GM21515 (cell line): Measurements from ENCODE around the gene FBXL19.

ENCODE experiments used
- ATAC-seq: cut with Tn5 transposase; IDR thresholded peaks from one replicate; pipeline ENCODE4 v1.9.1; 2021; ENCODE audit not compliant: unreplicated experiment

Gene FBXL19

GRCh38 chr16:30942426-30942806, 19.0 kb downstream of the FBXL19 start:
- ATAC-seq = no peak

GRCh38 chr16:30944352-30944751, 21.0 kb downstream of the FBXL19 start:
- no peak for ATAC-seq

DNA sequence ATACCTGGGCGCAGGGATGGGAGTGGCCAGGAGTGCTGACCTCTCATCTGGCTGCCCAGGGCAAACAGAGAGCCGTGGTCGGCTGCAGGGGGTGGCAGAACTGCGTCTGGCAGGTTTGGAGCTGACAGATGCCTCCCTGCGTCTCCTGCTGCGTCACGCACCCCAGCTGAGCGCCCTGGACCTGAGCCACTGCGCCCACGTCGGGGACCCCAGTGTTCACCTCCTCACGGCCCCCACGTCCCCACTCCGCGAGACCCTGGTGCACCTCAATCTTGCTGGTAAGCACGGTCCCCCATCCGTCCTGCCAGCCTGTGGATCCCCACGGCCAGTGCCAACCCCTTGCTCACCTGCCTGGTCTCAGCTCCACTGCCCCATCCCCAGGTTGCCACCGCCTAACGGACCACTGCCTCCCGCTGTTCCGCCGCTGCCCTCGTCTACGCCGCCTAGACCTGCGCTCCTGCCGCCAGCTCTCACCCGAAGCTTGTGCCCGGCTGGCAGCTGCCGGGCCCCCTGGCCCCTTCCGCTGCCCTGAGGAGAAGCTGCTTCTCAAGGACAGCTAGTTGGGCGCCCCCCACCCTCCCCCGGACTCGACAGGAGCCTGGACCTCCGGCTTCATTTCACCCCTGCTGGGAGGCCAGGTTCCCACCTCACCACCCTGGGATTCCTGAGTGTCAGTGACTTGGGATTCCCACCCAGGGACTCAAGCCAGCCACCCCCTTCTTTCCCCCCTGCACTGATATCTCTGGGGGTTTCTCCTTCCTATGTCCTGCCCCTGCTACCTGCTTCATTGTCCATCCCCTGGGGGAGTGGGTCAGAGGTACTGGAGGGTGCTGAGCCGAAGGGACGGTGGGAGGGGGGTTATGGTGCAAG, 23.5 kb downstream of the FBXL19 start:
- ATAC-seq = no peak

DNA sequence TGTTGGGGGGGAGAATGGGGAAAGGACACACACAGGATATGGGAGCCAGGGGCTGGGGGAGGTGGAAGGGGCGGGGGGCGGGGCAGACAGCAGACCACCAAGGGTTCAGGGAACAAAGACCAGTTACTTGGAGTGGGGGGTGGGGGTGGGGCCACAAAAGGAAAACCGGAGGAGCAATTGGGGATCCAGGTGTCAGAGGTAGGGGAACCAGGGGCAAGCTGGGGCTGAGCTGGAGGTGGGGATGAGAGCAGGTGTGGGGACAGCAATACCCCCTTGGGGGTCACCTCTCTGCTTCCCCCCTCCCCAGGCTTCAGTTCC, 24.1 kb downstream of the FBXL19 start:
- no peak for ATAC-seq

- ATAC-seq = no peak
Measured at GRCh38 chr16:30947859-30948666, 24.7 kb downstream of the FBXL19 start.

DNA sequence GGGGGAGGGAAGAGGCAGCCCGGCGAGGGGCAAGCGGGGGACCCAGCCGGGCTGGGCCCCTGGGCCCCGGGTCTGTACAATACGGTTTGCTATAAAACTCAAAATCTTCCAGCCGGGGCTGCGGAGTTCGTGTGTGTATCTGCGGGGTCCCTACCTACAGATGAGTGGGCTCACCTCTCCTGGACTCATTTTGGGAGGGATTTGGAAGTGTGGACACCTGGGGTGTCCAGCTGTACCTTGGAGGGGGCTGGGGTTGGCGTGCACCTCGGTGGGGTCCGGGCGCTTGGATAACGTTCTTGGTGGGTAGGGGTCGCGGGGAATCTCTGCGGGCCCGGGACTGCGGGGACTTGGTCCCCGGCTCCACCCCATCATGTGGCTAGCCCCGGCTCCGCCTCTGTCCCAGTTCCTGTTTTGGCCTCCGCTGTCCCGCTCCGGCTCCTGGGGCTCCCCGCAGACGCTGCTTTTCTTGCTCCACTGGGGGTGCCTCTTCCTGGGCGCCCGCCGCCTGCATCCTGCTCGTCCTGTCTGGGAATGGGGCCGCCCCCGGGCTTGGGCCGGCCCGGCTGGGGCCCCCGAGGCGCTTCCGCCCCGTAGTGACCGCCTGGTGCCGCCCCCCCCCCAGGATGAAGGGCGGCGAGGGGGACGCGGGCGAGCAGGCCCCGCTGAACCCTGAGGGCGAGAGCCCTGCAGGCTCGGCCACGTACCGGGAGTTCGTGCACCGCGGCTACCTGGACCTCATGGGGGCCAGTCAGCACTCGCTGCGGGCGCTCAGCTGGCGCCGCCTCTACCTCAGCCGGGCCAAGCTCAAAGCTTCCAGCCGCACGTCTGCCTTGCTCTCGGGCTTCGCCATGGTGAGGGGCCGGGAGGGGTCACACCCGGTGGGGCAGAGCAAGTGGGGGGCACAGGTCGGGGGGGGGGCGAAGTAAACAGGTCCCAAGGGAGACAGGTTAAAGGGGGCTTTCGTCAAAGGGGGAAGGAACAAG, 25.6 kb downstream of the FBXL19 start, which contains the start of gene ORAI3:
Gene ORAI3 (plus strand): TSS at position 402 of the 983 bp plus-strand sequence. CDS start 222 bp downstream, at position 624.
- peak; percentile 45 for ATAC-seq

GRCh38 chr16:30949650-30950515, 26.5 kb downstream of the FBXL19 start:
- ATAC-seq = peak; percentile 41

DNA sequence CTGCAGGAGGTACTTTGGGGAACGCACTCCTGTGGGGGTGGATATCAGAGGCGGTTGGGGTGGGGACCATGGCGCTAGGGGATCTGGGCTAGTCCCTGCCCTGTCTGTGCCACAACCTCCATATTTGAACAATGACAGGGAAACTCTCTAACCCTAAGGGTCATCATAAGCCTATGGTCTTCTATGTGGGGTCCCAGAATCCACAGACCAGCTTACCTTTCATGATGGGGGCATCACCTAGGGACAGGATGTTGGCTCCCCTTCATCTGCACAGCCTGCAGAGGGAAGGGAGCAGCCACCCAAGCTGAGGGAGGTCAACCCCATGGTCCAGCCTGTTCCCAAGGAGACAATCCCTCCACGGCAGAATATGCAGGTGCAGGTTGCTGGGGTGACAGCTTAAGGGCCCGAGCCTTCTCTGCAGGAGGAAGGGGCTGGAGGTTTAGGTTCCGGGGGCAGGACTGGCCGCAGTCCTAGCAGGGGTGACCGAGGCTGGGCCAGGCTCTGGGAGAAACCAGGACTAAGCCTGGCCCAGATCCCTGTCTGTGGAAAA, 27.2 kb downstream of the FBXL19 start:
- no peak for ATAC-seq

GRCh38 chr16:30951193-30951592, 27.8 kb downstream of the FBXL19 start:
- no peak for ATAC-seq

DNA sequence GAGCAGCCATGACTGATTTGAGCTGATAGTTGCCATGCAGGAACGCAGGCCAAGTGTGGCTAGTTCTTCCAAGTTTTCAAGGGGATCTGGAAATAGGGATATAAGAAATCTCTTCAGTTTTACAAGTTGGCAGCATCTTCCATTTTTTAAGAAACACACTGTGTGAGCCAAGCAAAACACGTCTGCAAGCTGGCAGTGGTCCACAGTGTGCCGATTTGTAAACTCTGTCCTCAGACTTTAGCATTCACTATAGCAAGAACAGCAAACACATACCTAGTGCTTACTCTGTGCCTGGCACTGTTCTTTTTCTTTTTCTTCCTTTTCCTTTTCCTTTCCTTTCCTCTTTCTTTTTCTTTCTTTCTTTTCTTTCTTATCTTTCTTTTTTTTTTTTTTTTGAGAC, 28.4 kb downstream of the FBXL19 start:
- ATAC-seq = no peak

DNA sequence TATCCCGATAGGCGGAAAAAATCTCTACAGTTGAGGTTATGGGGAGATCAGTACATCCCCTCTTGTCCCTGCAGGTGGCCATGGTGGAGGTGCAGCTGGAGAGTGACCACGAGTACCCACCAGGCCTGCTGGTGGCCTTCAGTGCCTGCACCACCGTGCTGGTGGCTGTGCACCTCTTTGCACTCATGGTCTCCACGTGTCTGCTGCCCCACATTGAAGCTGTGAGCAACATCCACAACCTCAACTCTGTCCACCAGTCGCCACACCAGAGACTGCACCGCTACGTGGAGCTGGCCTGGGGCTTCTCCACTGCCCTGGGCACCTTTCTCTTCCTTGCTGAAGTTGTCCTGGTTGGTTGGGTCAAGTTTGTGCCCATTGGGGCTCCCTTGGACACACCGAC, 29.7 kb downstream of the FBXL19 start:
- ATAC-seq = no peak

GRCh38 chr16:30953511-30954124, 30.2 kb downstream of the FBXL19 start:
- peak; percentile 22 for ATAC-seq

DNA sequence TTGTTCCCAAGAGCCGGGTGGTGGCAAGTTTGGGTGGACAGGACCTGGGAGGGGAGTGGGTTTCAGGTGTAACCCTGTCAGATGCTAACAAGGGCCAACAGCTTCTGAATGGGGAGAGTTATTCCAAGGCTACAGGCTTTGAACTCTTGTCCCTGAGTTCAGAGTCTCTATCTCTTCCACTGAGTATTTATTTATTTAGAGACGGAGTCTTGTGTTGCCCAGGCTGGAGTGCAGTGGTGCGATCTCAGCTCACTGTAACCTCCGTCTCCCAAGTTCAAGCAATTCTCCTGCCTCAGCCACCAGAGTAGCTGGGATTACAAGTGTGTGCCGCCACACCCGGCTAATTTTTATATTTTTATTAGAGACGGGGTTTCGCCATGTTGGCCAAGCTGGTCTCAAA, 31.6 kb downstream of the FBXL19 start:
- no peak for ATAC-seq

- ATAC-seq = peak; percentile 44
Measured at GRCh38 chr16:30956601-30957455, 33.5 kb downstream of the FBXL19 start.

DNA sequence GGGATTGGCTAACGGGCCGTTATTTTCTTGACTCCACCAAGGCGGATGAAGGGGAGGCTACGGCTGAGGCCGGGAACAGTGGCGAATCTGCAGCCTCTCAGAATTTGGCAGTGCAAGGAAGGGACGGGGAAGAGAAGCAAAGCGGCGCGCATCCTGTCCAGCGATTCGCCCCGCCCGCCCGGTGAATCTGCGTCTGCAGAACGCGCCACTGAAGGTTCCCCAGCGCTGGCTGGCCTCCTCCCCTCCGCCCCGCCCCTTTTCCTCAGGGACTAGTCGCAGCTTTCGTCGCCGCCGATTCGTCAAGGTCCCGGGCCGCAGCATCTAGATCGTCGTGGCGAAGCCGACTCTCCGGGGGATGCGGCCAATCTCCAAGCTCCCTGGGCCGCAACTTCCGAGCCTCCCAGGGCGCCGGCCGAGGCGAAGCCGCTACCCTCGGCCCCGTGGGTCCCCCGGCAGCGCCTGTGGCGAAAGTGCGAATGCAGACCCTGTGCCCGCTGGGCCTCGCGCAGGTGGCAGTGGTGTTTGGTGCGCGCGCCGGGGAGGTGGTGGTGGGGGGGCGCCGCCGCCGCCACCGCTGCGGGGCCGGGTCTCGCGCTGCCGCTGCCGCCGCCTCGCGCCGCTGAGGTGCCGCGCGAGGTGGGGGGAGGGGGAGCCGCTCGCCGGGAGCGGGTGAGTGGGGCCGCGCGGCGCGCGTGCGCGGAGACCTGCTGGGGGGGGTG, 34.2 kb downstream of the FBXL19 start, which contains the start of gene SETD1A:
Gene SETD1A (plus strand): TSS at position 299 of the 719 bp plus-strand sequence. CDS start 978 bp downstream, outside the sequence.
- peak; percentile 59 for ATAC-seq

GRCh38 chr16:30958175-30959079, 35.1 kb downstream of the FBXL19 start:
- ATAC-seq = peak; percentile 20
